H1 (cell line): ENCODE measurements around the gene RAET1L. TPM values are rescaled to one million over a fixed set of nuclear protein-coding genes. Genes with fewer than 3 reads are reported as not detected.
"Not testable (repeated sequence)": the region's sequence is repeated elsewhere in the genome, so short reads cannot be mapped to it uniquely, and the experiment has no call there.

Experiments used
- CTCF ChIA-PET: fragments of 300-600 bp; sonication (Branson Sonifier 250); formaldehyde crosslinking; loops from one replicate; lab custom pipeline; 2021; ENCODE audit not compliant: partially characterized antibody; lab: Charles Lee
- POLR2A ChIA-PET: fragments of 300-600 bp; sonication (Branson Sonifier 250); formaldehyde crosslinking; loops from one replicate; lab custom pipeline; 2021; ENCODE audit warnings: inconsistent platforms; ENCODE audit not compliant: partially characterized antibody; lab: Charles Lee
- DNase-seq, 2 experiments: peaks; one replicate each; pipeline versions ENCODE4 v3.0.0 to v3.0.0-alpha.2; 2010 to 2022; ENCODE audit warnings: low spot score in 2 of 2, low read depth in 1 of 2, mixed read lengths in 1 of 2
- FAIRE-seq: peaks from 2 replicates; lab custom pipeline; 2011; peaks lifted over from hg19 to GRCh38; lab: Jason Lieb, UNC
- H2AFZ ChIP-seq: 2 replicates; pipeline ENCODE4 v1.8.1; 2012; ENCODE audit warnings: low read length, inconsistent platforms
- H2AK5ac ChIP-seq: 2 replicates; pipeline ENCODE4 v1.6.1; 2013; ENCODE audit warnings: low read depth, low read length
- H2BK120ac ChIP-seq: replicated peaks from 2 replicates; pipeline ENCODE3; 2013; ENCODE audit warnings: low read depth, low read length, inconsistent platforms
- H2BK12ac ChIP-seq: 2 replicates; pipeline ENCODE4 v1.6.1; 2013; ENCODE audit warnings: low read depth, low read length
- H2BK15ac ChIP-seq: 2 replicates; pipeline ENCODE4 v1.6.1; 2013; ENCODE audit warnings: low read length
- H2BK20ac ChIP-seq: 2 replicates; pipeline ENCODE4 v1.6.1; 2013; ENCODE audit warnings: low read length
- H2BK5ac ChIP-seq: 2 replicates; pipeline ENCODE4 v1.6.1; 2013; ENCODE audit warnings: low read depth, low read length
- H3K14ac ChIP-seq: 2 replicates; pipeline ENCODE4 v1.6.1; 2013; ENCODE audit warnings: inconsistent platforms; ENCODE audit not compliant: insufficient read length
- H3K18ac ChIP-seq: 2 replicates; pipeline ENCODE4 v1.6.1; 2013; ENCODE audit warnings: low read length; ENCODE audit errors: extremely low read depth
- H3K23ac ChIP-seq: 2 replicates; pipeline ENCODE4 v1.6.1; 2013; ENCODE audit warnings: inconsistent platforms; ENCODE audit not compliant: insufficient read length
- H3K23me2 ChIP-seq: 2 replicates; pipeline ENCODE4 v1.6.1; 2013; ENCODE audit warnings: low read depth, low read length
- H3K27ac ChIP-seq: 2 replicates; pipeline ENCODE4 v1.6.1; 2011; ENCODE audit warnings: low read depth, low read length, inconsistent platforms
- H3K27me3 ChIP-seq, 4 experiments: replicated peaks in 1 of 4; 1 replicate in 1 of 4; 2 replicates in 3 of 4; pipeline versions ENCODE4 v1.6.1 to v1.8.1; 2011 to 2013; ENCODE audit warnings: low read length in 3 of 4, mild to moderate bottlenecking in 3 of 4, inconsistent platforms in 2 of 4, mixed read lengths in 2 of 4, moderate library complexity in 1 of 4; ENCODE audit not compliant: control insufficient read depth in 3 of 4, insufficient read depth in 3 of 4; ENCODE audit errors: extremely low read depth in 1 of 4
- H3K36me3 ChIP-seq, 4 experiments: 2 replicates each; pipeline versions ENCODE4 v1.6.1 to v1.8.1; 2011 to 2013; ENCODE audit warnings: mild to moderate bottlenecking in 4 of 4, low read length in 3 of 4, moderate library complexity in 2 of 4, control low read depth in 1 of 4, inconsistent platforms in 1 of 4; ENCODE audit not compliant: insufficient read depth in 4 of 4, control insufficient read depth in 2 of 4
- H3K4ac ChIP-seq: replicated peaks from 2 replicates; pipeline ENCODE3; 2013; ENCODE audit warnings: low read length, low read depth, mixed read lengths, inconsistent platforms; ENCODE audit not compliant: insufficient read length
- H3K4me1 ChIP-seq, 4 experiments: replicated peaks in 1 of 4; 1 replicate in 1 of 4; 2 replicates in 3 of 4; pipeline versions ENCODE4 v1.6.1 to v1.8.1; 2011 to 2013; ENCODE audit warnings: low read length in 3 of 4, inconsistent platforms in 2 of 4, mixed read lengths in 1 of 4; ENCODE audit not compliant: insufficient read depth in 4 of 4, control insufficient read depth in 3 of 4
- H3K4me2 ChIP-seq, 2 experiments: 2 replicates each; pipeline versions ENCODE4 v1.6.1 to v1.8.1; 2011 to 2013; ENCODE audit warnings: low read depth in 2 of 2, low read length in 2 of 2, control low read depth in 1 of 2, inconsistent platforms in 1 of 2, mild to moderate bottlenecking in 1 of 2; ENCODE audit not compliant: insufficient read depth in 1 of 2
- H3K4me3 ChIP-seq, 4 experiments: fragments of 200-600, 300-600 bp in 1 of 4; sonication (generic), shearing (Covaris generic), sonication (Bioruptor Twin) in 1 of 4; 2 replicates each; pipeline versions ENCODE4 v1.5.1 to v1.8.1; 2011 to 2016; ENCODE audit warnings: low read length in 4 of 4, low read depth in 3 of 4, control low read depth in 2 of 4, inconsistent platforms in 2 of 4, mild to moderate bottlenecking in 2 of 4, mixed read lengths in 1 of 4, moderate library complexity in 1 of 4; ENCODE audit not compliant: insufficient read depth in 2 of 4; ENCODE audit errors: extremely low read depth in 1 of 4
- H3K56ac ChIP-seq: replicated peaks from 2 replicates; pipeline ENCODE3; 2013; ENCODE audit warnings: low read depth, mild to moderate bottlenecking, mixed read lengths, low read length, inconsistent platforms; ENCODE audit not compliant: insufficient read length
- H3K79me1 ChIP-seq: 2 replicates; pipeline ENCODE4 v1.6.1; 2013; ENCODE audit warnings: low read depth, low read length, control low read depth
- H3K79me2 ChIP-seq, 2 experiments: 2 replicates each; pipeline versions ENCODE4 v1.6.1 to v1.8.1; 2012 to 2013; ENCODE audit warnings: low read length in 2 of 2, mild to moderate bottlenecking in 2 of 2, inconsistent platforms in 1 of 2; ENCODE audit not compliant: insufficient read depth in 2 of 2, control insufficient read depth in 1 of 2
- H3K9ac ChIP-seq, 4 experiments: replicated peaks in 1 of 4; 1 replicate in 1 of 4; 2 replicates in 3 of 4; pipeline versions ENCODE4 v1.6.1 to v1.8.1; 2011 to 2013; ENCODE audit warnings: low read depth in 3 of 4, low read length in 3 of 4, control low read depth in 2 of 4, mild to moderate bottlenecking in 2 of 4, moderate library complexity in 2 of 4, inconsistent platforms in 1 of 4; ENCODE audit errors: extremely low read depth in 1 of 4
- H3K9me3 ChIP-seq, 2 experiments: 2 replicates each; pipeline versions ENCODE4 v1.6.1 to v1.8.1; 2012 to 2013; ENCODE audit warnings: mild to moderate bottlenecking in 2 of 2, moderate library complexity in 2 of 2, control low read depth in 1 of 2, inconsistent platforms in 1 of 2, low read depth in 1 of 2, low read length in 1 of 2, mixed read lengths in 1 of 2; ENCODE audit not compliant: insufficient read depth in 2 of 2
- H4K20me1 ChIP-seq, 2 experiments: replicated peaks in 1 of 2; 2 replicates each; pipeline versions ENCODE3 to v1.8.1; 2011 to 2013; ENCODE audit warnings: inconsistent platforms in 2 of 2, low read length in 2 of 2, mild to moderate bottlenecking in 1 of 2; ENCODE audit not compliant: insufficient read depth in 2 of 2, control insufficient read depth in 1 of 2
- H4K5ac ChIP-seq: 2 replicates; pipeline ENCODE4 v1.6.1; 2013; ENCODE audit warnings: low read length, low read depth, mixed read lengths, inconsistent platforms; ENCODE audit not compliant: insufficient read length
- H4K8ac ChIP-seq: 2 replicates; pipeline ENCODE4 v1.8.0; 2013; ENCODE audit warnings: mild to moderate bottlenecking, moderate library complexity, low read length, inconsistent platforms; ENCODE audit not compliant: insufficient read depth; ENCODE audit errors: extremely low read depth
- H4K91ac ChIP-seq: replicated peaks from 2 replicates; pipeline ENCODE3; 2013; ENCODE audit warnings: low read length, mixed read lengths, inconsistent platforms; ENCODE audit not compliant: insufficient read length
- EZH2 ChIP-seq: fragments of 200-600 bp; sonication (generic); IDR thresholded peaks from 2 replicates; pipeline ENCODE4 v1.7.1; 2012; ENCODE audit warnings: low read depth, mild to moderate bottlenecking, moderate library complexity, low read length, inconsistent platforms; ENCODE audit not compliant: severe bottlenecking
- SUZ12 ChIP-seq: fragments of 200-600 bp; sonication (generic); IDR thresholded peaks from 2 replicates; pipeline ENCODE4 v1.6.1; 2012; ENCODE audit warnings: mild to moderate bottlenecking, inconsistent platforms, low read length, moderate library complexity, mixed read lengths
- WGBS, 2 experiments: shearing (Covaris generic) in 1 of 2; methylation state at CpG; one replicate each; pipeline versions ENCODE4 v1.1.6 to v1.1.7; 2013 to 2015; ENCODE audit warnings: low lambda C conversion rate in 2 of 2, mixed read lengths in 2 of 2, inconsistent platforms in 1 of 2, low coverage in 1 of 2, missing lambda C conversion rate in 1 of 2; ENCODE audit not compliant: insufficient replicate concordance in 2 of 2, insufficient coverage in 1 of 2, insufficient read length in 1 of 2; ENCODE audit errors: extremely low coverage in 1 of 2, missing lambda C conversion rate in 1 of 2; 5-methylcytosine and 5-hydroxymethylcytosine counted together
- polyA plus RNA-seq, 7 experiments: library from polyadenylated mRNA; depleted of rRNA in 3 of 7; stranded (reverse) in 5 of 7; unstranded in 2 of 7; fragments of >200 nt in 5 of 7; fragments of 200-250 nt in 2 of 7; gene quantifications; 1 replicate in 5 of 7; 2 replicates in 1 of 7; 4 replicates in 1 of 7; pipeline versions ENCODE4 v1.2.1 to v1.2.3, GENCODE V29; 2011 to 2013; ENCODE audit warnings: missing spikeins in 2 of 7, mixed read lengths in 2 of 7
- total RNA-seq: library from RNA; stranded (reverse); fragmentation: NEBNext Ultra II Directional; extraction: Animal tissue kit (Norgen Biotek cat#: 25700); gene quantifications from 2 replicates; pipeline ENCODE4 v1.2.1, GENCODE V29; 2021

RAET1L gene
- total and polyA plus RNA-seq, 2 of the 8 experiments (the other 6 are each of a cell fraction or from before 2014, with no cell fraction given) = not detected

DNA sequence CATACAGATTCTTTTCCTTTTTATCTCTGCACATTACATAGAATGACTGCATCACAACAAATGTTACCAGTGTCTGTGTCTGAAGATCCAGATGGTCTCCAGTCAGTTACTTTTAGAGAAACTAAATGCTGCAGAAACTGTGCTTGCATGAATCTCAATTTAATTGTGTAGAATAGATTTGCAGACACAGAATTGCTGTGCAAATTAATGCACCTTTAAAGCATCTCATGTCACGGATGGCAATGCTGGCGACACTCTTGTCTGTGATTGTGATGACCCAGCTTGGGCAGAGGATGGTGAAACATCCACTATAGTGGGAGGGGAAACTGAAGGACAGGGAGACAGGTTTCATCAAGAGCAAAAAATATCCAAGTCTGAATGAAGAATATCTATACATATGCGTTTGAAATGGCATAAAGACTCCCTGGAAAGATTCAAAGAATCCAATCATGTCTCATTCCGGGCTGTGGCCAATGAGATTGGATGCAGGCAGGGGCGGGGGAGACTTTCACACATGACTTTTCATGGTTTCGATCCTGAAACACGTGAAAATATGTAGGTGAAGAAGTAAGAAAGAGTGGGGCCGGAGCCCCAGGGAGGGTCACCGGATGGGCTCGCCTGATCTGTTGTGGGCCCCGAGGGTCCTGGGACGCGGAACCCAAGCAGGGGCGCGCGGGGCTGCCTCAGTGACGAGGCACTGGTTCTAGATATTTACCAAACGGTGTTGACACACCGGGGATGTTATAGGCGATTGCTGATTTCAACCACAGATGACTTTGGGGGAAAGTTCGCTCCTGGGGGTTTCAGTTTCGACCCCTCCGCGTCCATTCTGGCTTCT, 11.3 kb downstream of the RAET1L start:
- H2BK5ac ChIP-seq, H4K5ac ChIP-seq, H3K4ac ChIP-seq, FAIRE-seq, H3K27ac ChIP-seq, POLR2A ChIA-PET, H3K9me3 ChIP-seq, H3K4me1 ChIP-seq, H2BK20ac ChIP-seq, H3K79me2 ChIP-seq, H3K4me3 ChIP-seq, H3K9ac ChIP-seq, H3K36me3 ChIP-seq, H3K56ac ChIP-seq, H3K4me2 ChIP-seq, H3K18ac ChIP-seq, CTCF ChIA-PET, H3K79me1 ChIP-seq, H3K23ac ChIP-seq, H4K20me1 ChIP-seq, H2AFZ ChIP-seq, H2BK15ac ChIP-seq, H3K23me2 ChIP-seq, H2BK12ac ChIP-seq, H4K8ac ChIP-seq, H4K91ac ChIP-seq, H3K14ac ChIP-seq, H2BK120ac ChIP-seq, H2AK5ac ChIP-seq, DNase-seq: not testable (repeated sequence)
- WGBS, 2 experiments = 16% methylated on average over 7 of the region's 24 CpGs; no CpG with 5 or more reads in 1 of the 2 experiments
- TF ChIP-seq SUZ12 (peak; percentile 38), EZH2 (peak; percentile 73)
- peaks cover 39 to 77% (median 55%) of the 10 kb centered on the region in 4 experiments for H3K27me3 ChIP-seq
